ENCODE measurements around the gene BLOC1S5. TPM values are rescaled to one million over a fixed set of nuclear protein-coding genes. Genes with fewer than 3 reads are reported as not detected.

Gene BLOC1S5
- total RNA-seq, 1 donor from 2014 or later = 34.4 TPM

GRCh38 chr6:8075704-8076103, 11.5 kb upstream of the BLOC1S5 start:
- Histone ChIP-seq H3K4me1 (no peaks in the 10 kb centered on the region), H3K79me2 (ENCODE audit: low read depth) (no peaks in the 10 kb centered on the region), H3K27me3 (no peaks in the 10 kb centered on the region), H3K9me3 (ENCODE audit: low read depth) (no peaks in the 10 kb centered on the region), H3K4me2 (no peak overlapping the region), H3F3A (ENCODE audit: low read depth) (no peaks in the 10 kb centered on the region), H2AFZ (replicated peaks) (no peak overlapping the region), H4K20me1 (ENCODE audit: low read depth) (no peaks in the 10 kb centered on the region), H3K4me3 (no peak overlapping the region), H3K9ac (no peak overlapping the region), H3K27ac (no peak overlapping the region), H3K36me3 (no peaks in the 10 kb centered on the region)
- Mint-ChIP-seq H3K27ac (no peak overlapping the region), H3K27me3 (ENCODE audit: insufficient read depth, low read depth) (no peaks in the 10 kb centered on the region), H3K36me3 (peaks cover 18% of the 10 kb centered on the region), H3K4me1 (no peaks in the 10 kb centered on the region), H3K9me3 (peaks cover 2% of the 10 kb centered on the region), H3K4me3 (no peak overlapping the region)
- DNase-seq (ENCODE audit: low spot score) = no peak
- no peak for TF ChIP-seq EZH2phosphoT487 (IDR thresholded peaks at IDR 0.05)
- TF ChIP-seq EZH2 (IDR thresholded peaks at IDR 0.05) = no peak
- TF ChIP-seq CTCF (IDR thresholded peaks at IDR 0.05) = no peak

GRCh38 chr6:8075185-8075584, 11.0 kb upstream of the BLOC1S5 start:
- H3K79me2 ChIP-seq (ENCODE audit: low read depth) = no peaks in the 10 kb centered on the region

GRCh38 chr6:8074213-8074612, 10.0 kb upstream of the BLOC1S5 start:
- Histone ChIP-seq H3K27me3 (no peaks in the 10 kb centered on the region), H3F3A (ENCODE audit: low read depth) (no peaks in the 10 kb centered on the region), H3K4me1 (peaks cover 3% of the 10 kb centered on the region), H2AFZ (replicated peaks) (no peak overlapping the region), H3K36me3 (no peaks in the 10 kb centered on the region), H3K4me2 (no peak overlapping the region), H3K4me3 (no peak overlapping the region), H3K27ac (no peak overlapping the region), H4K20me1 (ENCODE audit: low read depth) (no peaks in the 10 kb centered on the region), H3K9me3 (ENCODE audit: low read depth) (no peaks in the 10 kb centered on the region), H3K79me2 (ENCODE audit: low read depth) (no peaks in the 10 kb centered on the region), H3K9ac (no peak overlapping the region)
- no peaks in the 10 kb centered on the region for H3K27me3 Mint-ChIP-seq (ENCODE audit: insufficient read depth, low read depth)
- no peak overlapping the region for H3K27ac Mint-ChIP-seq
- no peak overlapping the region for H3K4me3 Mint-ChIP-seq
- peaks cover 8% of the 10 kb centered on the region for H3K4me1 Mint-ChIP-seq
- DNase-seq (ENCODE audit: low spot score) = no peak
- TF ChIP-seq EZH2phosphoT487 (IDR thresholded peaks at IDR 0.05) (no peak), EZH2 (IDR thresholded peaks at IDR 0.05) (no peak), CTCF (IDR thresholded peaks at IDR 0.05) (no peak)
- peaks cover 2% of the 10 kb centered on the region for H3K9me3 Mint-ChIP-seq
- H3K36me3 Mint-ChIP-seq = peaks cover 15% of the 10 kb centered on the region

More at GRCh38 chr6:8075185-8075584, 11.0 kb upstream of the BLOC1S5 start:
- Histone ChIP-seq H3K4me3 (no peak overlapping the region), H3K4me2 (no peak overlapping the region), H3K27ac (no peak overlapping the region), H2AFZ (replicated peaks) (no peak overlapping the region), H4K20me1 (ENCODE audit: low read depth) (no peaks in the 10 kb centered on the region), H3K27me3 (no peaks in the 10 kb centered on the region), H3K9ac (no peak overlapping the region), H3F3A (ENCODE audit: low read depth) (no peaks in the 10 kb centered on the region), H3K9me3 (ENCODE audit: low read depth) (no peaks in the 10 kb centered on the region), H3K4me1 (no peaks in the 10 kb centered on the region), H3K36me3 (no peaks in the 10 kb centered on the region)
- Mint-ChIP-seq H3K36me3 (peaks cover 16% of the 10 kb centered on the region), H3K4me1 (peaks cover under 1% of the 10 kb centered on the region), H3K27me3 (ENCODE audit: insufficient read depth, low read depth) (no peaks in the 10 kb centered on the region), H3K4me3 (no peak overlapping the region), H3K9me3 (peaks cover 2% of the 10 kb centered on the region), H3K27ac (no peak overlapping the region)
- TF ChIP-seq CTCF (IDR thresholded peaks at IDR 0.05) (no peak), EZH2phosphoT487 (IDR thresholded peaks at IDR 0.05) (no peak), EZH2 (IDR thresholded peaks at IDR 0.05) (no peak)
- DNase-seq (ENCODE audit: low spot score) = no peak
